HepG2 (cell line): ENCODE measurements around the gene ARHGEF16.

Source experiments
- ETV5 ChIP-seq: IDR thresholded peaks from 2 replicates; pipeline ENCODE4 v1.6.1; 2018; ENCODE audit warnings: missing biosample characterization, missing genetic modification reagents, inconsistent platforms, borderline replicate concordance
- JUNB ChIP-seq: sonication (generic); formaldehyde crosslinking; IDR thresholded peaks from 2 replicates; pipeline ENCODE4 v1.8.0; 2022; ENCODE audit warnings: missing genetic modification reagents, mild to moderate bottlenecking, borderline replicate concordance
- SUZ12 ChIP-seq: fragments of 150-350 bp; IDR thresholded peaks from 2 replicates; pipeline ENCODE4 v1.6.1; 2014; ENCODE audit warnings: low read depth, low read length
- ZC3H13 ChIP-seq: sonication (generic); formaldehyde crosslinking; IDR thresholded peaks from 2 replicates; pipeline ENCODE4 v1.8.1; 2023; ENCODE audit warnings: mild to moderate bottlenecking, missing genetic modification reagents, moderate library complexity
- TF ChIP-seq, protein P1 (sequence below): IDR thresholded peaks from 2 replicates; pipeline ENCODE4 v1.6.1; 2012; ENCODE audit warnings: inconsistent platforms

DNA sequence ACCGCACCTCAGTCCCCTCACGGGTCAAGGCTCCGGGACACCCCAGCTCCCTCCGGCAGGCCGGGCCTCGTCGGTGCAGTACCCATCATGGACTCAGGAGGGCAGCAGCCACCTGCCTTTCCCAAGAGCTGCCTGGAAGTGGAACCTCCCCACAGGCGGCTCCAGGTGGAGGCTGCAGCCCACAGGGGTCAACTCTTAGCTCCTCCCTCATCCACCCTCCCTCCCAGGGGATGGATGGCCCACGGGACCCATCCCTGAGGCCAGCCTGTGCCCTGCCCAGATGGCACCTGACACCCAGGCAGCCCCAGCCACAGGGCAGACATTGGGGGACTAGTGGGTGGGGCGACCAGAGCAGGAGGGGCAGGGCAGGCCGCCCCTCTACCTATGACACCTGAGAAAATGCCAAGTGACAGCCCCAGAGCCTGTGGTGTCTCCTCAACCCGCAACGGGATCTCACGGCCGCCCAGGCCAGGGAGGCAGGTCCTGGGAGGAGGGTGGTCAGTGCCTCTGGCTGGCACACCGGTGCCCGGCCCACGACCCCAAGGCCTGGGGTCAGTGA, 1.2 kb upstream of the ARHGEF16 start:
- peak; percentile 84 for TF ChIP-seq ZC3H13
- TF ChIP-seq JUNB (CRISPR knock-in tag) = no peak
- TF ChIP-seq SUZ12 = no peak
- peak; percentile 22; the same call in 1 of the 2 replicates for TF ChIP-seq ETV5 (CRISPR knock-in tag)
- TF ChIP-seq, protein P1, sequence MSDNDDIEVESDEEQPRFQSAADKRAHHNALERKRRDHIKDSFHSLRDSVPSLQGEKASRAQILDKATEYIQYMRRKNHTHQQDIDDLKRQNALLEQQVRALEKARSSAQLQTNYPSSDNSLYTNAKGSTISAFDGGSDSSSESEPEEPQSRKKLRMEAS = no peak
